A549 (cell line): Measurements from ENCODE around the gene SARS1. TPM values are rescaled to one million over a fixed set of nuclear protein-coding genes. Genes with fewer than 3 reads are reported as not detected.

Source experiments
- ATAC-seq, 2 experiments: fragments of 200-7000 bp in 1 of 2; fragments of >200 bp in 1 of 2; cut with Nextera tagmentation in 1 of 2; cut with Tn5 transposase in 1 of 2; 3 replicates each; pipeline versions ENCODE4 v1.8.0 to v1.9.1; 2018 to 2020; ENCODE audit warnings: mild to moderate bottlenecking in 1 of 2, moderate library complexity in 1 of 2
- CTCF ChIA-PET: fragments of 300-600 bp; sonication (Branson Sonifier 250); formaldehyde crosslinking; extraction: SDS; loops from one replicate; lab custom pipeline; 2021; ENCODE audit warnings: antibody characterized with exemption, inconsistent platforms; lab: Yijun Ruan, JAX
- POLR2A ChIA-PET: fragments of 350-600 bp; formaldehyde crosslinking; extraction: SDS; loops from one replicate; lab custom pipeline; 2021; ENCODE audit warnings: antibody characterized with exemption, inconsistent platforms; lab: Yijun Ruan, JAX
- DNase-seq, 2 experiments: peaks; one replicate each; pipeline versions ENCODE4 v3.0.0 to v3.0.0-alpha.2; 2011 to 2016; ENCODE audit warnings: low read depth in 1 of 2, low spot score in 1 of 2
- FAIRE-seq: peaks from 2 replicates; lab custom pipeline; 2011; peaks lifted over from hg19 to GRCh38; lab: Jason Lieb, UNC
- H3K27ac ChIP-seq, 2 experiments: fragments of >200 bp; sonication (Bioruptor Twin); formaldehyde crosslinking; 3 replicates each; pipeline ENCODE4 v1.5.1; 2016 to 2017
- H3K4me1 ChIP-seq: fragments of >200 bp; sonication (Bioruptor Twin); formaldehyde crosslinking; 3 replicates; pipeline ENCODE4 v1.6.1; 2016
- H3K4me2 ChIP-seq: fragments of >200 bp; sonication (Bioruptor Twin); formaldehyde crosslinking; 3 replicates; pipeline ENCODE4 v1.6.1; 2016
- H3K4me3 ChIP-seq: fragments of >200 bp; sonication (Bioruptor Twin); formaldehyde crosslinking; 3 replicates; pipeline ENCODE4 v1.5.1; 2016
- H3K9me3 ChIP-seq: fragments of >200 bp; sonication (Bioruptor Twin); formaldehyde crosslinking; 3 replicates; pipeline ENCODE4 v1.6.1; 2016
- CEBPB ChIP-seq, 2 experiments: fragments of >200 bp in 1 of 2; sonication (Bioruptor Twin) in 1 of 2; formaldehyde crosslinking in 1 of 2; IDR thresholded peaks; 2 replicates each; pipeline ENCODE4 v1.6.1; 2012 to 2016
- ESRRA ChIP-seq: fragments of 150-350 bp; IDR thresholded peaks from 2 replicates; pipeline ENCODE4 v1.6.1; 2014; ENCODE audit warnings: mild to moderate bottlenecking, low read length, borderline replicate concordance
- GATA3 ChIP-seq: IDR thresholded peaks from 2 replicates; pipeline ENCODE4 v1.6.1; 2012; ENCODE audit warnings: borderline replicate concordance
- HMGXB4 ChIP-seq: fragments of 250-450 bp; sonication (Bioruptor Pico); IDR thresholded peaks from 2 replicates; pipeline ENCODE4 v1.5.0; 2021; ENCODE audit warnings: mild to moderate bottlenecking, moderate library complexity, borderline replicate concordance
- HOXA7 ChIP-seq: fragments of 250-450 bp; sonication (Bioruptor Pico); IDR thresholded peaks from 2 replicates; pipeline ENCODE4 v1.5.0; 2020; ENCODE audit warnings: mild to moderate bottlenecking, moderate library complexity
- HOXB5 ChIP-seq: fragments of 250-450 bp; sonication (Bioruptor Pico); IDR thresholded peaks from 2 replicates; pipeline ENCODE4 v1.5.0; 2020; ENCODE audit warnings: mild to moderate bottlenecking, moderate library complexity
- JUNB ChIP-seq: fragments of >200 bp; sonication (Bioruptor Twin); formaldehyde crosslinking; IDR thresholded peaks from 2 replicates; pipeline ENCODE4 v1.6.1; 2016
- MAX ChIP-seq: IDR thresholded peaks from 2 replicates; pipeline ENCODE4 v1.6.1; 2012
- MAZ ChIP-seq: fragments of 150-350 bp; IDR thresholded peaks from 2 replicates; pipeline ENCODE4 v1.6.1; 2014; ENCODE audit warnings: antibody characterized with exemption, low read depth, low read length, borderline replicate concordance
- NPAS2 ChIP-seq: fragments of 250-450 bp; sonication (Bioruptor Pico); IDR thresholded peaks from 2 replicates; pipeline ENCODE4 v1.8.0; 2022; ENCODE audit warnings: mild to moderate bottlenecking, moderate library complexity, borderline replicate concordance
- POLR2AphosphoS2 ChIP-seq: conservative IDR thresholded peaks from 2 replicates; pipeline ENCODE4 v1.6.1; 2012; ENCODE audit warnings: low read length, improper control_type of control experiment, inconsistent platforms
- RAD21 ChIP-seq, 2 experiments: fragments of >200 bp in 1 of 2; sonication (Bioruptor Twin) in 1 of 2; formaldehyde crosslinking in 1 of 2; IDR thresholded peaks in 1 of 2; conservative IDR thresholded peaks in 1 of 2; 2 replicates in 1 of 2; 3 replicates in 1 of 2; pipeline ENCODE4 v1.6.1; 2012 to 2018; ENCODE audit warnings: inconsistent platforms in 1 of 2
- RNF2 ChIP-seq: fragments of 200-600 bp; sonication (generic); IDR thresholded peaks from 2 replicates; pipeline ENCODE4 v1.6.1; 2016; ENCODE audit warnings: low read depth, mild to moderate bottlenecking, antibody characterized with exemption, moderate library complexity, borderline replicate concordance
- SMC3 ChIP-seq: fragments of >200 bp; sonication (Bioruptor Twin); formaldehyde crosslinking; IDR thresholded peaks from 3 replicates; pipeline ENCODE4 v1.6.1; 2018; ENCODE audit warnings: inconsistent platforms
- TFCP2L1 ChIP-seq: fragments of 250-450 bp; sonication (Bioruptor Pico); IDR thresholded peaks from 2 replicates; pipeline ENCODE4 v1.5.0; 2021; ENCODE audit warnings: mild to moderate bottlenecking
- ZC3H11A ChIP-seq: fragments of 450-650 bp; IDR thresholded peaks from 2 replicates; pipeline ENCODE4 v1.6.1; 2014; ENCODE audit warnings: antibody characterized with exemption, mild to moderate bottlenecking
- ZNF302 ChIP-seq: fragments of 250-450 bp; sonication (Bioruptor Pico); IDR thresholded peaks from 2 replicates; pipeline ENCODE4 v1.9.0; 2021; ENCODE audit warnings: inconsistent platforms, mild to moderate bottlenecking, moderate library complexity
- ZSCAN20 ChIP-seq: fragments of 250-450 bp; sonication (Bioruptor Pico); IDR thresholded peaks from 2 replicates; pipeline ENCODE4 v1.8.0; 2022; ENCODE audit warnings: mild to moderate bottlenecking, moderate library complexity
- WGBS: methylation state at CpG from one replicate; pipeline ENCODE4 v1.1.6; 2017; ENCODE audit errors: missing lambda C conversion rate; 5-methylcytosine and 5-hydroxymethylcytosine counted together
- polyA plus RNA-seq, 4 experiments: library from polyadenylated mRNA; depleted of rRNA in 3 of 4; stranded (reverse); fragments of >200 nt; fragmentation: RNase III in 1 of 4; extraction: RNeasy Plus Mini Kit Qiagen cat#74134 plus additional on column Dnase treatment in 1 of 4; gene quantifications; 2 replicates in 3 of 4; 3 replicates in 1 of 4; pipeline ENCODE4 v1.2.3, GENCODE V29; 2011 to 2017
- TF ChIP-seq, protein P1 (sequence below): IDR thresholded peaks from 2 replicates; pipeline ENCODE4 v1.6.1; 2012
- TF ChIP-seq, protein P2 (sequence below): fragments of 450-650 bp; IDR thresholded peaks from 2 replicates; pipeline ENCODE4 v1.6.1; 2014; ENCODE audit warnings: antibody characterized with exemption
- TF ChIP-seq, protein P3 (sequence below): fragments of >200 bp; sonication (Bioruptor Twin); formaldehyde crosslinking; IDR thresholded peaks from 3 replicates; pipeline ENCODE4 v1.5.1; 2016

Gene SARS1
- polyA plus RNA-seq, 2 of the 4 experiments (the other 2 are of a cell fraction): 103 to 152 TPM

DNA sequence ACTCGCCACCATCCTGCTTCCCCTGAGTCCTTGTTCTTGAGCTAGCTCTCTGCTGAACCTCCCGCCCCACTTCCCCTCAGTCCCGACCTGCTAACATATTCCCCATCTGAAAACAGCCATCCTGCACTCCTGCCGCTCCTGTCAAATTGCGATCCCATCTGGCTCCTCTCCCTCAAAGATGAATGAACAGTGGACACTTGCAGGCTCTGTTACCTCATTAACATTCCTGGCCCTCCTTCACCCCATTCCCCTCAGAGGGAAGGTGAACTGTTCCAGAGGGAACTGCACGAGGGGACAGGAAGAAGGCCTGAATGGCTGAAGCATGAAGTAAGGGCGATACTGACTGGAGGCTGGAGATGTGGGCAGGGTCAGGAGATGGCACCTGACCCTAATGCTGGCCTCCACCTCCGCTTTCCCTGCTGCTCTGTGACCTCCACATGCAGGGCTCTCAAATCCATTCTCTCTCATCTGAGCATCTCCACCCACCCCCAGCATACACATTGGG is 28.2 kb downstream of the SARS1 start:
- Histone ChIP-seq H3K4me3 (no peak overlapping the region), H3K4me2 (no peak overlapping the region), H3K27ac (no peak overlapping the region), H3K4me1 (peaks cover 8% of the 10 kb centered on the region; the same call in 1 of the 3 replicates), H3K9me3 (no peaks in the 10 kb centered on the region)
- DNase-seq (no peak), FAIRE-seq (no peak), ATAC-seq (no peak; a peak in 3 of 6 replicates)
- no peak for TF ChIP-seq RAD21 (conservative IDR thresholded peaks at IDR 0.05 in 1 of 2, IDR thresholded peaks at IDR 0.05 in 1 of 2)
- no peak for TF ChIP-seq NPAS2 (CRISPR knock-in tag)
- TF ChIP-seq MAZ: no peak
- TF ChIP-seq HOXA7 (CRISPR knock-in tag): no peak
- TF ChIP-seq JUNB: no peak
- TF ChIP-seq TFCP2L1 (CRISPR knock-in tag): no peak
- no peak for TF ChIP-seq CEBPB (IDR thresholded peaks at IDR 0.05)
- TF ChIP-seq ZNF302 (CRISPR knock-in tag): no peak
- no peak for TF ChIP-seq MAX
- no peak for TF ChIP-seq HOXB5 (CRISPR knock-in tag)
- TF ChIP-seq ZSCAN20: no peak
- POLR2A ChIA-PET: no interaction called here
- CTCF ChIA-PET: interaction anchor here (0.6 to 1.0 kb wide), 3 partner anchors 13 to 158 kb away, joined by 3 read pairs; no protein-coding TSS in a partner anchor
- 71% methylated on average over 7 of the region's 8 CpGs for WGBS

GRCh38 chr1:109242387-109242786 is 28.7 kb downstream of the SARS1 start:
- TF ChIP-seq POLR2AphosphoS2 (0 out of 2 replicates have a peak, but pooled peaks have one; percentile 37), SMC3 (no peak)
- TF ChIP-seq, all 56 proteins: peak for 1
- ATAC-seq (no peak; a peak in 1 of 6 replicates), DNase-seq (no peak), FAIRE-seq (no peak)
- Histone ChIP-seq H3K4me1 (peaks cover 8% of the 10 kb centered on the region; the same call in 1 of the 3 replicates), H3K9me3 (no peaks in the 10 kb centered on the region), H3K27ac (no peak overlapping the region), H3K4me2 (no peak overlapping the region), H3K4me3 (no peak overlapping the region)
- POLR2A ChIA-PET: no interaction called here
- CTCF ChIA-PET: interaction anchor here (1.0 to 1.2 kb wide), 2 partner anchors 11 to 158 kb away, joined by 3 read pairs; no protein-coding TSS in a partner anchor
- WGBS: 88% methylated on average over 7 of the region's 7 CpGs

- Histone ChIP-seq H3K4me2 (no peak overlapping the region), H3K9me3 (no peaks in the 10 kb centered on the region), H3K4me1 (peaks cover 8% of the 10 kb centered on the region; the same call in 1 of the 3 replicates), H3K4me3 (no peak overlapping the region), H3K27ac (no peak overlapping the region)
- no peak; a peak in 1 of 6 replicates for ATAC-seq
- 64% methylated on average over 4 of the region's 5 CpGs for WGBS
- DNase-seq: no peak
- TF ChIP-seq GATA3 (no peak), ZSCAN20 (no peak), NPAS2 (CRISPR knock-in tag) (no peak), ZC3H11A (no peak), MAX (no peak), ESRRA (no peak), POLR2AphosphoS2 (no peak), RNF2 (no peak), HMGXB4 (CRISPR knock-in tag) (no peak)
- TF ChIP-seq, protein P1, sequence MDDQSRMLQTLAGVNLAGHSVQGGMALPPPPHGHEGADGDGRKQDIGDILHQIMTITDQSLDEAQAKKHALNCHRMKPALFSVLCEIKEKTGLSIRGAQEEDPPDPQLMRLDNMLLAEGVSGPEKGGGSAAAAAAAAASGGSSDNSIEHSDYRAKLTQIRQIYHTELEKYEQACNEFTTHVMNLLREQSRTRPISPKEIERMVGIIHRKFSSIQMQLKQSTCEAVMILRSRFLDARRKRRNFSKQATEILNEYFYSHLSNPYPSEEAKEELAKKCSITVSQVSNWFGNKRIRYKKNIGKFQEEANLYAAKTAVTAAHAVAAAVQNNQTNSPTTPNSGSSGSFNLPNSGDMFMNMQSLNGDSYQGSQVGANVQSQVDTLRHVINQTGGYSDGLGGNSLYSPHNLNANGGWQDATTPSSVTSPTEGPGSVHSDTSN: no peak
- TF ChIP-seq, protein P2, sequence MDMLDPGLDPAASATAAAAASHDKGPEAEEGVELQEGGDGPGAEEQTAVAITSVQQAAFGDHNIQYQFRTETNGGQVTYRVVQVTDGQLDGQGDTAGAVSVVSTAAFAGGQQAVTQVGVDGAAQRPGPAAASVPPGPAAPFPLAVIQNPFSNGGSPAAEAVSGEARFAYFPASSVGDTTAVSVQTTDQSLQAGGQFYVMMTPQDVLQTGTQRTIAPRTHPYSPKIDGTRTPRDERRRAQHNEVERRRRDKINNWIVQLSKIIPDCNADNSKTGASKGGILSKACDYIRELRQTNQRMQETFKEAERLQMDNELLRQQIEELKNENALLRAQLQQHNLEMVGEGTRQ: no peak
- TF ChIP-seq, protein P3, sequence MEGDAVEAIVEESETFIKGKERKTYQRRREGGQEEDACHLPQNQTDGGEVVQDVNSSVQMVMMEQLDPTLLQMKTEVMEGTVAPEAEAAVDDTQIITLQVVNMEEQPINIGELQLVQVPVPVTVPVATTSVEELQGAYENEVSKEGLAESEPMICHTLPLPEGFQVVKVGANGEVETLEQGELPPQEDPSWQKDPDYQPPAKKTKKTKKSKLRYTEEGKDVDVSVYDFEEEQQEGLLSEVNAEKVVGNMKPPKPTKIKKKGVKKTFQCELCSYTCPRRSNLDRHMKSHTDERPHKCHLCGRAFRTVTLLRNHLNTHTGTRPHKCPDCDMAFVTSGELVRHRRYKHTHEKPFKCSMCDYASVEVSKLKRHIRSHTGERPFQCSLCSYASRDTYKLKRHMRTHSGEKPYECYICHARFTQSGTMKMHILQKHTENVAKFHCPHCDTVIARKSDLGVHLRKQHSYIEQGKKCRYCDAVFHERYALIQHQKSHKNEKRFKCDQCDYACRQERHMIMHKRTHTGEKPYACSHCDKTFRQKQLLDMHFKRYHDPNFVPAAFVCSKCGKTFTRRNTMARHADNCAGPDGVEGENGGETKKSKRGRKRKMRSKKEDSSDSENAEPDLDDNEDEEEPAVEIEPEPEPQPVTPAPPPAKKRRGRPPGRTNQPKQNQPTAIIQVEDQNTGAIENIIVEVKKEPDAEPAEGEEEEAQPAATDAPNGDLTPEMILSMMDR: no peak
- FAIRE-seq: no peak
- CTCF ChIA-PET: interaction anchor here (0.7 to 1.2 kb wide), 3 partner anchors 10 to 132 kb away, joined by 3 read pairs; no protein-coding TSS in a partner anchor
- POLR2A ChIA-PET: interaction anchor here (0.6 to 0.8 kb wide), 2 partner anchors 21 to 25 kb away, joined by 3 to 5 read pairs; no protein-coding TSS in a partner anchor
These were observed 29.5 kb downstream of the SARS1 start for GRCh38 chr1:109243221-109243620.
